ENCODE measurements around the gene ADRM1. TPM values are rescaled to one million over a fixed set of nuclear protein-coding genes. Genes with fewer than 3 reads are reported as not detected.

ADRM1 gene
- total RNA-seq, 1 donor from 2014 or later, result 63.9 TPM

DNA sequence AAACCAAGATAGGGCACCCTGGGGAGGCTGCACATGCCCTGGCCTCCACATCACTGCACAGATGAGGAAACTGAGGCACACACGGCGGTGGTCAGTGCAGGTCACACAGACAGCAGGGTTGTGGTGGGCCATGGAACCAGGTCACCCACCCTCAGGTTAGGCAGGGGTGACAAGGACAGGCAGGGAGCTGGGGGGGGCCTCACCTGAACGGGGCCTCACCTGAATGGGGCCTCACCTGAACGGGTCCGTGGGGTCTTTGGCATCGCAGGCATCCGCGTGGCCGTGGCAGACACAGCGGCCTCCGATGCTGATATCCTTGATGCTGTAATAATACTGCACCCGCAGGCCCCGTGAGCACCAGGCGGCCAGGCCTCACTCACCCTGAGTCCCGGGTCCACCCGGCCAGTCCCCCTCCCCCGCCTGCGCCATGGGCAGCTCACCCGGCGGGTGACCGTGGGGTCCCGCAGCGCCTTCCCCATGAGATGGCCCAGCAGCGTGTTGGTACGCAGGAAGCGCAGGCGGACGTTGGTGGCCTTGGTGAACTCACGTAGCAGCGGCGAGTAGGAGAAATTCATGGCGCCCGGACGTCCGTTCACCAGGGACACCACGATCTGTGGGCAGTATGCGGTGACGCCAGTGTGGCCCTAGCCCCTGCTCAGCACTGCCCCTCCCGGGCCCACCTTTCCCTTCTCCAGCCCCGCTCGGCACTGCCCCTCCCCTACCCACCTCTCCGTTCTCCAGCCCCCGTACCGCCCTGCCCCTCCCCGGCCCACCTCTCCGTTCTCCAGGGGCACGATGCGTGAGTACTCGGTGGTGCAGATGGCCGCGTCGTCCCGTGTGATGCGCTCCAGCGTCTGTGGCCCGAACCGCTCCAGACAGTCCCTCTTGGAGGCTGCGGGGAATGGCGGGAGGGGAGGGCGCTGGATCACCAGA is 48.9 kb downstream of the ADRM1 start:
- Histone ChIP-seq H3K4me1 (peaks cover 41% of the 10 kb centered on the region), H3K27ac (peak overlapping the region; percentile 65), H3K27me3 (ENCODE audit: low read depth) (no peaks in the 10 kb centered on the region), H3K36me3 (peaks cover 47% of the 10 kb centered on the region), H3K9me3 (peaks cover 6% of the 10 kb centered on the region), H3K4me3 (no peak overlapping the region)
- TF ChIP-seq, protein P1, sequence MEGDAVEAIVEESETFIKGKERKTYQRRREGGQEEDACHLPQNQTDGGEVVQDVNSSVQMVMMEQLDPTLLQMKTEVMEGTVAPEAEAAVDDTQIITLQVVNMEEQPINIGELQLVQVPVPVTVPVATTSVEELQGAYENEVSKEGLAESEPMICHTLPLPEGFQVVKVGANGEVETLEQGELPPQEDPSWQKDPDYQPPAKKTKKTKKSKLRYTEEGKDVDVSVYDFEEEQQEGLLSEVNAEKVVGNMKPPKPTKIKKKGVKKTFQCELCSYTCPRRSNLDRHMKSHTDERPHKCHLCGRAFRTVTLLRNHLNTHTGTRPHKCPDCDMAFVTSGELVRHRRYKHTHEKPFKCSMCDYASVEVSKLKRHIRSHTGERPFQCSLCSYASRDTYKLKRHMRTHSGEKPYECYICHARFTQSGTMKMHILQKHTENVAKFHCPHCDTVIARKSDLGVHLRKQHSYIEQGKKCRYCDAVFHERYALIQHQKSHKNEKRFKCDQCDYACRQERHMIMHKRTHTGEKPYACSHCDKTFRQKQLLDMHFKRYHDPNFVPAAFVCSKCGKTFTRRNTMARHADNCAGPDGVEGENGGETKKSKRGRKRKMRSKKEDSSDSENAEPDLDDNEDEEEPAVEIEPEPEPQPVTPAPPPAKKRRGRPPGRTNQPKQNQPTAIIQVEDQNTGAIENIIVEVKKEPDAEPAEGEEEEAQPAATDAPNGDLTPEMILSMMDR (IDR thresholded peaks at IDR 0.05), result no peak
- intact Hi-C loops (cut with DNase I), result no loop called here
- DNase-seq (no peak), ATAC-seq (no peak)

DNA sequence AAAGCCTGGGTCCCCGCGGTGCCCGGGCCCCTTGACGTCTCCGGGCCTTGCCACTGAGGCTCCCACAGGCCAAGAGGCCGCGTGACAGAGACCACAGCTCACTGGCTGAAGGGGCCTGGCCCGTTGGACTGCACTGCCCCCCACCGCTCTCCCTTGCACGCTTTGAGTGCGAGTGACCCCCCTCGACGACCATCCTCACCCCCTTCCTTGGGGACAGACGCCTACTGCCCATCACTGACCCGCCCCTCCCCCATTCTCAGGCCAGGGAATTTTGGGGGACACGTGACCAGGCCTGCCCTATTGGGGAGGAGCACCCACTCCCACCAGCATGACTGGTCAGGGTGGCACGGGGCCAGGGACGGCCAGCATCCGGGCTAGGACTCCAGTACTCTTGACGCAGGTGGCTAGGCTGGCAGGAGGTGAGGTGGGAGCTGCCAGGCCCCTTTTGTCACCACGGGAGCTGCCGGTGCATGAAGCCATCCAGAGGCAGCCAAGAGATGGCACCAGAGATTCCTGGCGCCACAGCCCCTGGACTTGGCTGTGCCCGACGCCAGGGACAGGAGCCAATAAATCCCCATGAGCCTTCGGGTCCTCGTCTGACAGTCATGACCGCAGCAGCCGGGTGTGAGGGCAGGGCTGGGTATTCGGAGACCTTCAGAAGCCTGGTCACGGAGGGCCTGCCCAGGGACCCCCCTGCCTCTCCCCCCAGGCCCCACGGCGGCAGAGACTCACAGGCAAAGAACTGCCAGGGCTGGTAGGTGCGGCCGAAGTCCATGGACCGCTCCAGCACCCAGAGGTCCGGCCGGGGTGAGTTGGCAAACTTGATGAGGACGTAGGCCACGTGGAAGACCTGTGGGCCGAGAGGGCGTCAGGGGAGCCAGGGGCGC is 49.8 kb downstream of the ADRM1 start:
- no peak for DNase-seq

DNA sequence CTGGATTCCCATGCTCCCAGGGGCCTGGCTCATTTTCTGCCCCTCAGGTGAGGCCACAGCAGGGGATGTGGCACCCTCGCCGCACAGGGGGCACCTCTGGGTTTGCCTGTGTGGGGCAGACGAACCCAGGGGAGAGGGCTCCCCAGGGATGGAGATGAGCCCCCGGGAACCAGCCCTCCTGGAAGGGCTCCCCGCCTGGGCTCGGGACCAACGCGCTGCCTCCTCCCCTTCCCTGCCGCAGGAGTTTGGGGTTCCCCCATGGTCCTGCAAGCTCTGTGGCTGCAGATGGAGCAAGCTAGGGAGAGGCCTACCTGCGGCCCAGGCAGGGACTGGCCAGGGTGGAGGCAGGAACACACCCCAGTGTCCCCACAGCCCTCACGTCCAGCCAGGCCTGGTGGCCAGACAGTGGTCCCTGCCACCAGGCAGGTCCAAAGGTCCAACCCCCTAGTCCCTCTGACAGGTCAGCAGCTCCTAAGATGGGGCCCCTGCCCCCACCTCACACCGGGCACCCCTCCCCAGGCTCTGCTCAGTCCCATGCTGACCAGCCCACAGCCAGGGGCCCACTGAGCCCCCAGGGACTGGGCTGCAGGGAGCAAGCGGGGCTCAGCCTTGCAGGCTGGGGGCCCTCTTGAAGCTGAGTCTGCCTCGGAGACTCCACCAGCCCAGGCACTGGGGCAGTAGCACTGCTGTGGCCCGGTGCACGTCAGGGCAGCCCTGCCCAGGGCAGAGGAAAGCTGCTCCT is 50.7 kb downstream of the ADRM1 start:
- ATAC-seq (no peak), DNase-seq (no peak)
- intact Hi-C loops (cut with DNase I), result no loop called here
- Histone ChIP-seq H3K27ac (no peak overlapping the region), H3K4me1 (peaks cover 59% of the 10 kb centered on the region), H3K9me3 (peaks cover 4% of the 10 kb centered on the region), H3K4me3 (no peak overlapping the region), H3K27me3 (ENCODE audit: low read depth) (no peaks in the 10 kb centered on the region), H3K36me3 (peaks cover 39% of the 10 kb centered on the region)
- TF ChIP-seq, protein P1 (IDR thresholded peaks at IDR 0.05), result no peak

More for the DNA sequence above, 49.8 kb downstream of the ADRM1 start:
- no peak for ATAC-seq
- intact Hi-C loops (cut with DNase I), result no loop called here
- TF ChIP-seq, protein P1 (IDR thresholded peaks at IDR 0.05), result no peak
- peaks cover 39% of the 10 kb centered on the region for H3K36me3 ChIP-seq
- H3K9me3 ChIP-seq, result peaks cover 6% of the 10 kb centered on the region
- no peak overlapping the region for H3K4me3 ChIP-seq
- H3K27ac ChIP-seq, result no peak overlapping the region
- peaks cover 50% of the 10 kb centered on the region for H3K4me1 ChIP-seq
- H3K27me3 ChIP-seq (ENCODE audit: low read depth), result no peaks in the 10 kb centered on the region

DNA sequence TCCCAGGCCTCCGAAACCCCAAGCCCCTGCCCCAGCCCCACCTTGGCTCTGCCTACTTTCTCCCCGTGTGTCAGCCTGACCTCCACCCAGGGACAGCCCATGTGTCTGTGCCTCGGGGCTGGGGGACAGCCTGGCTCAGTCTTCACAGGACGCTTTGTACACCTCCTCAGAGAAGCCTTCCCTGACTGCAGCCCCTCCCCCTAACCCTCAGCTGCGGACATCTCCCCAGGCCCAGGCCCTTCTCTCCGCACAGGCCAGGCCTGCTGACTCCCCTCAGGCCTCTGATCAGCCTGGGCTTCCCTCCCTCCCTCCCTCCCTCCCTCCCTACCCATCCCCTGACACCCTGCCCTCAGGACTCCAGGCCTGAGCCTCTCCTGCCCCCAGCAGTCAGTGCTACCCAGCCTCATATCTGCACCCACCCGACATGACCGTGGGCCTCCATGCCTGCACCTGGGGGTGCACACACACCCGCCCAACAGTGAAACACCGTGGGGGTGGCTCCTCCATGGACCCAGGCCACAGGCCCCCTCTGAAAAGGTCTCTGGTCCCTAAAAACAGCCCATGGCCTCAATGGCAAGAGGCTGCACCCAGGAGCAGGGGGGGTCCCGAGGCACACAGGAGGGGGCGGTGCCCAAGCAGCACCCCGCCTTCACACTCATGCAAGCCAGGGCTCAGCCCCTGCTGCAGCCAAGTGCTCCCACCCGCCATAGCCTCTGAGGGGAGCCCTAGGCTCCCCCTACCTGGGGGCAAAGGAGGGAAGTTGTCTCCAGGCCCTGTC is 51.4 kb downstream of the ADRM1 start:
- H3K9me3 ChIP-seq, result no peaks in the 10 kb centered on the region
- intact Hi-C loops (cut with DNase I), result no loop called here
- TF ChIP-seq, protein P1 (IDR thresholded peaks at IDR 0.05), result no peak
- H3K27me3 ChIP-seq (ENCODE audit: low read depth), result no peaks in the 10 kb centered on the region
- DNase-seq, result no peak
- no peak overlapping the region for H3K4me3 ChIP-seq
- H3K36me3 ChIP-seq, result peaks cover 39% of the 10 kb centered on the region
- H3K27ac ChIP-seq, result peak overlapping the region; percentile 90
- no peak for ATAC-seq
- peaks cover 66% of the 10 kb centered on the region for H3K4me1 ChIP-seq
